Kidney tubule cell (primary cell): Measurements from ENCODE around the gene CLMN.
"Not testable (repeated sequence)": the region's sequence is repeated elsewhere in the genome, so short reads cannot be mapped to it uniquely, and the experiment has no call there.

ENCODE experiments used
- DNase-seq: peaks from one replicate; pipeline ENCODE4 v3.0.0-alpha.2; 2018; ENCODE audit warnings: low spot score

Gene CLMN

DNA sequence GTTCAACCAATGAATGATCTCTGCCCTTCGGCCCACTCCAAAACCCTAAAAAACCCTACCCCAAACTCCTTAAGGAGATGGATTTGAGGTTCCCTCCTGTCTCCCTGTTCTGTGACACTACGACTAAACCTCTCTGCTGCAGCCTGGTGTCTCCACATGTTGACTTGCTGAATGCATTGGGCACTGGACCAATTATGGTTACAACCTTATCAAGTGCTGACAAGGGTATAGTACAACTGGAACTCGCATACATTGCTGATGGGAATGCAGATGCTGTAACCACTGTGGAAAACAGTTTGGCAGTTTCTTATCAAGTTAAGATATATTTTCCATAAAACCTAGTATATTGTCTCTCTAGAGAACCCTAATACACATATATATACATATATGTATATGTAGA, 156.0 kb downstream of the CLMN start:
- DNase-seq: no peak

DNA sequence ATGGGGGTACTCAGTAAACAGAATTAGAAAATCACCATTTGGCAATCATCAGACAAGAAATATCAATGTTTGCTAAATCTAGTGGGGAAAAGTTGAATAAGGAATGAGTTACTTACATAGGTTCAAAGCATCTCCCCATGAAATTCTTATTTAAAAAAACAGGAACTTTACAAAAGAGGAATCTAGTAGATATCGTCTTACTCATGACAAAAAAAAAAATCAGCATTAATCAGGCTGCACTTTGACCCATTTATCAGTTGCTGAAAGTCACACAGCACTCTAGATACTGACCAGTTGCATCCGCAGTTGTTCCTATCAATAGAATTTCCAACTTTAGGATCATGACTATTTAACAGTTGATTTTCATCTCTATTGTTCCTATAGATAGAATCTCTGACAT, 156.6 kb downstream of the CLMN start:
- DNase-seq: no peak

DNA sequence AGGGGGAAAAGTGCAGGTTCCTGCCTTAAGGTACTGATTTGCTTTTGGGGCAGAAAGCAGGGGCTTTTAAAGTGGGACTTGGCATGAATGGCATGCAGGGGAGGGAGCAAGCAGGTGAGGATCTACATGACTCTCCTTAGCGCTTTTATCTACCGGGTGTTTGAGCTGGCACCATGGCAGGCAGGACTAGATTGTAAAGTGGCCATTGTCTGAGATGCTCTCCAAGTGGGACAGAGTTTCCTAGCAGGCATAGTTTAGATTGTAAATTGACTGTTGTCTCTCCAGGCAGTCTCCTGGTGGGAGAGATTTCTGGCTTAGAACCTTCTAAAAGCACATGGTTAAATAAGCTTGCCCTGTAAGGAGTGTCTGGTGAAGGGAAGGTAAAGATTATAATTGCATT, 157.1 kb downstream of the CLMN start:
- DNase-seq: no peak

DNA sequence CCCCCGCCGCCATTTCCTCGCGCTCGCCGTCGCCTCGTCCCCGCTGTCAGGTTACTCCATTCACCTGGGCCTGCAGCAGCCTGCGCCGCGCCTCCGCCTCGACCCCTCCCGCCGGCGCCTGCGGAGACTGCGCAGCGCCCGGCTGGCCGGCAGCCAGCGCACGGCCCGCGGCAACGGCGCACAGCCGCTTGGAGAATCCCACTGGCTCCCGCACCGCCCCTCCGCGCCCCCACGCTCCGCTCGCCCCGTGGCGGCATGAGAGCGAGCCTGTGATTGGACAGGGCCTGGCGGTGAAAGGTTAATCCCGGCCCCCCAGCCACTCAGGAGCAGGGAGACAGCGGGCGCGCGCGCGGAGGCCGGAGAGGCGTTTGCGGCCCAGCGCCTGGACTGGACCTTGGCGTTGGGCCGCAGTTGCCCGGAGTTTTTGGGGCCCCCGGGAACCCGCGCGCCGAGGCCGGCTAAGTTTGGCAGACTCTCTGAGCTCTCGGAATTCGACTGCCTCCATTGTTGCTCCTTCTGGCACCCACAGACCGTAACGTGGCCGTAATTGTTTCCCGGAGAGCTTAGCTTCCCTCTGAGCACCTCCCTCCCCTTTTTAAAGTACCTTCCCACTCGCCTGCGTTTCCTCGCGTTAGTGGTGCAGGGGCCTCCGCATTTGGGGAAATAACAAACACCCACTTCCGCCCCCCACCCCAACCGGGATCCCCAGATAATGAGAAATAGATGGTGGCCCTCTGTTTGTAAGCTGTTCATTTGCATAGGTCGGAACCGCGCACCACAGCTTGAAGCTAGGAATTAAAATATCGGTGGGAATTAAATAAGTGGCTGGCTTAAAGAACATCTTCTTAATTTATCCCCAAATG, 162.2 kb downstream of the CLMN start, which contains the start of gene DICER1:
DICER1 (minus strand) TSS at position 203 of the 863 bp plus-strand sequence. CDS start 24,071 bp downstream, outside the sequence.
- peak; percentile 95 for DNase-seq

DNA sequence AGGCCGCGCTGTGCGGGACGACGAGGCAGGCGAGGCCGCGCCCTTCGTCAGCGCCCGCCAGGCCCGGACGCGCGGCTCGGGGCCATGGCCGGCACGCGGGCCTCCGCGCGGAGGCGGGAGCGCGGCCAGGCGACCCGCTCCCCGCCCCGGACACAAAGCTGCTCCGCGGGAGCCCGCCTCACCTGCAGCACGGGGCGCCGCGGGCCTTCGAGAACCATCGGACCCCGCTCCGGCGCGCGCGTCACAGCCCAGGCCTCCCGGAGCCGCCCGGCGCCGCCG, 162.7 kb downstream of the CLMN start:
- DNase-seq: no peak

DNA sequence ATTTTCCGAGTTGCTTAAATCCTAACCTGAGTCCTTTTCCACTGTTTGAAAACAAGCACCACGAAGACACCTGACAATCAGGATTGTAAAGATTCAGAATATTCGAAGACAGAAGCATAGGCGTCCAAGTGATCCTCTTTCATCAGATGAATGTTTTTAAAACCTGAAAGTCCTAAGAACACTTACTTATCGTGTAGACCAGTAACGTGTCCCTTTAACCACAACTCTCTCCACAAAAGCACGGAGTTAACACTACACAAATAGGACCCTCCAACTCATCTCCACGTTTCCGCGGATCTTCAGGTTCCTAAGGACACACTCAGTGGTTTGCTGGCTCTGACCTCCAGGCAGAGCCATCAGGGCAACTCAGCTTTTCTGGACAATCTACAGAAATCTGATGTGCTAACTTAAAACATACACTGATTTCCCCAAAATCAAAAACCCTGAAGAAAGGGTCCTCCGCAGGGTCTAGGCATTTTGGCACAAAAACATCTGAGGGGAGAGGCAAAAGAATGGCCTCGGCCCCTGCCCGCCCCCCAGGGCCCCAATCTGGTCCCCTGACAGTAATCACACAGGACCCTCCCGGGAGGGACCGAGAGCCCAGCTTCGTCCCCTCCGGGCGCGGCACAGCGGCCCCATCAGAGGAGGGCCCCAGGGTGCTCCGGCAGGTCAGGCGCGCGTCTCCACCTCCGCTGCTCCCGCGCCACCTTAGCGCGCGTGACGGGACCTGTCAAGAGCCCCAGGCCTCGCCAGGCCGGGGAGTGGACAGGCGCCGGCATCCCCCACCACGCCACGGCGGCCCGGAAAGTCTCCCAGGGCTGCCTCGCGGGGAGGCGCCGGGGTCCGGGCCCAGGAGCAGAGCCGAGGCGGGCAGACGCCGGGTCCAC, 163.3 kb downstream of the CLMN start:
- DNase-seq: peak; percentile 41

DNA sequence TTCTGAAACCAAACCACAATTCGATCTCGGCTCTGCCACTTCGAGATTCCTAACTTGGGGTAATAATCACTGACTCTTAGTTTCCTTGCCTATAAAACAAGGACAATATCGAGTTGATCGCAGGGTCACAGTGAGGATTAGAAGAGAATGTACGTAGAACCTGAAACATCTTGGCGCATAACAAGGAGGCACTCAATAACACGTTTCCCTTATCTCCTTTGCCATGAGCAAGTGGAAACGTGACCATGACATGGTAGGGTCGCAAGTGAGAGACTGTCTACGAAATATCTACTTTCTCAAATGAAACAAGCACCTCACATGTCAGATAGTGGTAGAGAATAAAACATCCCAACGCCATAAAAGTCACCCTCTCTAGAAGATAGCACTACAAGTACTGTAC, 164.7 kb downstream of the CLMN start:
- no peak for DNase-seq

DNA sequence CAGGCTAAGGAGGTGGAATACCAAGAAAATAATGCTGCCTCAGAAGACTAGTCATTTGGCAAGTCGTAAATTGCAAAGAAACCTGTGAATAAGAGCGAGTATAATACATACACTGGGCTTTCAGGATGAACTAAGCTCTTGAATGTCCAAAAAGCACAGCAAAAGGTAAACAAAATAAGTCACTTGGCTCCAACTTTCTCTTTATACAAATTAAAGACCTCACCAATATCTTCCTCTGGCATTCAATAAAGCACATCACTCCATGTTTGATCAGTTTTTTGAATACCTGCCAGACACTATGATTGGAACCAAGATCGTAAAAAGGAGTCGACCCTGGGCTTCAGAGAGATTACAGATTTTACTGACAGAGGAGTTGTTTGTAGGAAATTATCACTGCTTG, 165.8 kb downstream of the CLMN start:
- no peak for DNase-seq

DNA sequence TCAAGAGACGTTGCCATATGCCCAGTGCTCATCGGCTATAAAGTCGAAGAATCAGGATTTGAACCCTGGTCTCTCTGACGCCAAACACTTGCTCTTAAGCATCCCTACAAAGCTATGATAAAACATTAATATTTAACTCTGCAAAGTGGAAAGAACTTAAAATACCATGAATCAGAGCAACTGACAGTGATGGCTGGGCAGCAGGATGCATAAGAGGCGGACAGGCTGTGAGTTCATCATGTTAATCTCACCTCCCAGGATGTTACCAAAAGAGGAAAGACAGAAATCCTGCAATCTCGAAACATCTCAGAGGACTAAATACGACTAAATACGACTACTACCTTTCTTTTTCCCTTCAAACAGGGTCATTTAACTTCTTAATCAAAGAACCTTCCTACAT, 168.1 kb downstream of the CLMN start:
- DNase-seq: peak; percentile 79

DNA sequence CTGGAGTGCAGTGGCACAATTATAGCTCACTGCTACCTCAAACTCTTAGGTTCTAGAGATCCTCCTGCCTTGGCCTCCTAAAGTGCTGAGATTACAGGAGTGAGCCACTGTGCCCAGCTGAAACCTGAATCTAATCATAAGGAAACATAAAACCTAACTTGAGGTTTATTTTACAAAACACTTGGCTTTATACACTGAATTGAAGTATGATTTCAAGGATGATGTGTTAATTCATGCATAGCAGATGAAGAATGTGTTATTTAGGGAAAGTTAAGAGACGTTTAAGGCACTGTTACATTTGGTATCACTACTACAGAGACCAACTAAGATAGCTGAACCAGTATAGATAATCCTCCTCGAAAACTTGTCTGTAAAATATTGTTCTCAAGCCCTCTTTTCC, 168.8 kb downstream of the CLMN start:
- DNase-seq: no peak

DNA sequence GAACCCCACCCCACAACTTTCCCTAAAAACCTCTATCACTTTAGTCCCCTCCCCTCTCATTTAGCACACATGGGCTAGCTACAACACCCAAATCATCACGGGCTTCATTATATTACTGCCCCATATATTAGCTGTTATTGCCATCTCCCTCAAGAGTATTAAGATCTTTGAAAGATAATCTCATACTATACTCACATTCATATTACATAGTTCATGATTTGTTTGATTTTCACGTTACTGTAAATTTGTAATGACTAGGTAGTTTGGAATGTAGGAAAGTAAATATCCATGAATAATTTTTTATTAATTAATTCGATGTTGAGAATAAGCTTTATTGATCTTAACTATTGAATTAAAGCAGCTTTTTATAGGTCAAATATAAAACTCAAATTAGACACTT, 170.3 kb downstream of the CLMN start:
- no peak for DNase-seq

DNA sequence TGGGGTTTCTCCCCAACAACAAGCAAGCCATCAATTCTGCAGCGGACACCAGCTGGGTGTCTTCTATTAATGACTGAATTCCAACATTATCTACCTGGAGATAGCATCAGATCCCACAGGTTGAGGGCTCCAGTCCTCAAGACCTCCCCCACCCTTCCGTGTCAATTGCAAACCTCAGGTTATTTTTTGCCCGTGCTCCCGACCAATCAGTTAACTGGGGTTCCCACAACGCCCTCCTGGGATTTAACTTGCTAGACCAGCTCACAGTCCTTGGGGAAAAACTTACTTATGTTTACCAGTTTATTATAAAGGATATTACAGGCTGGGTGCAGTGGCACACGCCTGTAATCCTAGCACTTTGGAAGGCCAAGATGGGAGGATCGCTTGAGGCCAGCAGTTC, 172.1 kb downstream of the CLMN start:
- no peak for DNase-seq

DNA sequence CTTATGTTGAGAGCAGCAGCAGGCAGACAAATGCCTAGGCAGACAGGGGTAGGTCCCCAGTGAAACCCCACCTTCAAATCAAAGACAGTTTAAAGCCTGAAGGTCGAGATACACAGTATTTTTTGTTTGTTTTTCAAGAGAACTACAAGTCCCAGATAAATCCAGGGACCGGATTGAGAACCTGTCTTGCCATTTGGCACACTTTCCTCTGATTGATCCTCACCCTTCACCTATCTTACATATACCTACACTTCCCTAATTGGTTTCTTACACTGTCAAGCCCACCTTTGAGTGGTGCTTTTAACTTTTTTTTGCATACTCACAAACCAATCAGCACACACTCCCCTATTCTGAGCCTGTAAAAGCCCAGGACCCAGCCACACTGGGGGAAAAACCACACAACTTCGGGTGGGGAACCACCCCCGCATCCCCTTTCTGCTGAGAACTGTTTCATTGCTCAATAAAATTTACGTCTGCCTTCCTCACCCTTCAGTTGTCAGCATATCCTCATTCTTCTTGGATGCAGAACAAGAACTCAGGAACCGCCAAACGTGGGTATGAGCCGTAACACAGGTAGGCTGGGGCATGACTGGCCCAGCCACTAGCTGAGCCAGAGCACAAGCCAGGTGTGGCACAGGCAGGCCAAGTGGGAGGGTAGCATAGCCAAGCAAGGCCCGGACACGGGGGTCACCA, 173.5 kb downstream of the CLMN start:
- DNase-seq: peak; percentile 53

DNA sequence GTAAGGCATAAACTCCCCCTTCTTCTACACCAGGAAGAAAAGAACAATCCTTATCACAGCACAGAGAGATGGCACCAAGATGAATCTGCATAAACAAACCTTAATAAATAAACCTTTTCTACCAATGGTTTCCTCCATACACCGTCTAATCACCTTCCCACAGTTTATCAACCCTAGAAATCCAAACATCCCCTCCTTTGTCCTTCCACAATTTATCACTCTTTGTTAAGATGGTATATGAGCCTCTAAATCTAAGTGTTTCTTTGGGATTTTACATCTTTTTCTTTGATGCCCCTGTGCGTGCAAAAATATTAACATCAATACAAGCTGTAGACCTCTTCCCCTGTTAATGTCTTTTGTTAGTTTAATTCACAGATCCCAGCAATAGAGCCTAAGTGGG, 174.9 kb downstream of the CLMN start:
- no peak for DNase-seq

DNA sequence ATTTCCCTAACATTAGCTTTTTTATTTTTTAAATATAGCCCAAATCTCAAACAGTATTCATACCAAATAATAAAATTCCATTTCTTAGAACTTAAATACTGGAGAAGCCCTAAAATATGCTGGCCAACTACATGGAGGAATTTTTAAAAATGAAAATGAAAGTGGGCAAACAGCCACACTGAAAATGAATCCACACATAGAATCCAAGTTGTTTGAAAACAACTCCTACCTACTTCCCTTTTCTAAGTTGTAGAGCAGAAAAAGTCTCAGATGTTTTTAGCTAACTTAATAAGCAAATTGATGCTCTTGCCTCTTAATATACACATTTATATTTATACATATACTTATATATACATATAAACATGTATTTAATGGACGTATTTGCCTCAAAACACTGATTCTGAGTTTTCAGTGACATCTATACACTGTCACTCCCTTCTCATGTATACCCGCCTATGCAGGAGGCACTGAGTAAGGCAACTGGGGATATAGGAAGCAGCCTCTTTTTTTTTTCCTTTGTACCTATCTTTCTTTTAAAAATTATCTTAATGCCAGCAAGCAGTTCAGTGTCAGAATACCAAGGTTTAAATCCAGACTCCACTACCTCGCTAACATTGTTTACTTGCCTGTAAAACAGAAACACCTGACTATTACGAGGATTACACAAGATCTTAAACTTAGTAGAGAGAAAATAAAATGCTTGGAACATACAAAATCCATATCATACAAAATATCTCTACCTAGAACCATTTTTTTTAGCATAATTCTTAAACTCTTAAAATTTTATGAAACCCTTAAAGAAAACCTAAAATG, 175.7 kb downstream of the CLMN start:
- DNase-seq: no peak

DNA sequence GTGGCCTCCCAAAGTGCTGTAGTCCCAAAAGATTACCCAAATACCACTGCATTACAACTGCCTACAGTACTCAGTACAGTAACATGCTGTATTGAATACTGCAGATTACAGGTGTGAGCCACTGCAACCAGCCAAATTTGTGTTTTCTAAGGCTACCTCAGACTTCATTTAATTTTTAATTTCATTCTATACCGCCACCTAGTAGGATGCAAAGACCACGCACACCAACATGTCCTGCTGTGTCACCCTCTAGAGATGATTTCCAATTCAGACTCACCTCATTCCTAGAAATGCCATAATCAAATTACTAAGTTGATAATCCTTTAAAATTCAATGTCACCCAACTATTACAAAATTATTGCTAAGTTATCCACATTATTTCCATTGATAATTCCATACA, 177.5 kb downstream of the CLMN start:
- no peak for DNase-seq

DNA sequence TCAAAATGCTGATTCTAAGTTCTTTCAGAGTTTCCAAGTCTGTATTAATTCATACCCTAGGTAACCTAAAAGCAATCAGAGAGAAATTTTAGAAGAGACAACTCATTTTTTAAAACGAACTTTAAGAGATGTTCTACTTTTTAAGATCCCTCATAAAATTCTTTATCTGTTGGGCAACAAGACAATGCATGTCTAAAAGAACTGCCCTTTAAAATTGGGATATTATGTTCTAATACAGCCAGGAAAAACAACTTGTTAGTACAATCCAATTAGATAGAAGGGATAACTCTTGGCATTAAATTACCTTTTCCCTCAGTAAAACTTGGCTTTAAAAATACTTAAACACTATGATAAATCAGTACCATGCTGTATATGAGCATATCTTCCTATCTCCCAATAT, 178.0 kb downstream of the CLMN start:
- no peak for DNase-seq

DNA sequence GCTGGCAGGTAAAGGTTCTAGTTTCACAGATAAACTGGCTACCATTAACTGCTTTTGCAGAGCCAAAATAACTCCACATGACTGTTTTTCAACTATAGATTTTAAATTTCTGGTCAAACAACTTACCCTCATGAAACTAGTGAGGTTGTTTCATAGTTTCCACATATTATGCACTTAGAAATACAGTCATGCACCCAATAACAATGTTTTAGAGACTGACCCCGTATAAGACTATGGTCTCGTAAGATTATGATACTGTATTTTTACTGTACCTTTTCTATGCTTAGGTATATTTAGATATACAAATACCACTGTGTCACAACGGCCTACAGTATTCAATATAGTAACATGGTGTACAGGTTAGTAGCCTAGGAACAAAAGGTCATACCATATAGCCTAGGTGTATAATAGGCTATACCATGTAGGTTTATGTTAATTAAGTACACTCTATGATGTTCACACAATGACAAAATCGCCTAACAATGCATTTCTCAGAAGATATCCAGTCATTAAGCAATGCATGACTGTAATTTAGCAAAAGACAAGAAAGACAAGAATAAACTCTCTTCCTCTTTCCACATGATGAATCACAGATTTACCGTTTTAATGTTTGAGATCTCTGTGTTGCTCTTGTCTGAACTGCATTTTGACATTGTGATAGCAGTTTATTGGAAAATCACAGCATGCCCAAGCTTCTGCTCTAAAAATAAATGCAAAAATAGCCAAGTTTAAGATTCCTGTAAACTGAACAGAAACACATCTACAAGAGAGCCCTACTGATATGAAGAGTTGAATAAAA, 179.4 kb downstream of the CLMN start:
- peak; percentile 39 for DNase-seq

DNA sequence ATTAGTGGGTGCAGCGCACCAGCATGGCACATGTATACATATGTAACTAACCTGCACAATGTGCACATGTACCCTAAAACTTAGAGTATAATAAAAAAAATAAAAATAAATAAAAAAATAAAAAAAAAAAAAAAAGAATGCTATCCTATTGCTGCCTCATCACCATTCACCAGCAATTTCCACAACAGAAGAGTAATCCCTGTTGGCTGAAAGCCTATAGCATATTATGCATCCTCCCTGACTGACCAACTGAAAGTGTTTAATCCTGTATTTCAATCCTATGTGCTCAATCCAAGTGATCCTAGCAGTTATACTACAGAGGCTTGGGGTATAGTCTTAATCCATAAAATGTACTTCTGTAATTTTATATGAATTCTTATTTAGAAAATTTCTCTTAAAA, 180.8 kb downstream of the CLMN start:
- no peak for DNase-seq

DNA sequence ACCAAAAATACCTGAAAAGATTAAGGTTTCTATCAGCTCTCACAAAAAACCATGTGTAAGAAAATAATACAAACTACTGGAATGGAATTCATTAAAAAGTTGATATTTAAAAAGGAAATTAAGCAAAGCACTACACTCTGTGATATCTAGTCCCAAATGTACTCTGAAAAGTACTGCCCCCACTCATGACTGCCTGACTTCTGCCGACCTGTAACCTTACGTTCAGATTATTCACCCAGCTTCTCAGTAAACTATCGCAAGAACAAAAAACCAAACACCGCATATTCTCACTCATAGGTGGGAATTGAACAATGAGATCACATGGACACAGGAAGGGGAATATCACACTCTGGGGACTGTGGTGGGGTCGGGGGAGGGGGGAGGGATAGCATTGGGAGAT, 181.3 kb downstream of the CLMN start:
- not testable (repeated sequence) for DNase-seq

DNA sequence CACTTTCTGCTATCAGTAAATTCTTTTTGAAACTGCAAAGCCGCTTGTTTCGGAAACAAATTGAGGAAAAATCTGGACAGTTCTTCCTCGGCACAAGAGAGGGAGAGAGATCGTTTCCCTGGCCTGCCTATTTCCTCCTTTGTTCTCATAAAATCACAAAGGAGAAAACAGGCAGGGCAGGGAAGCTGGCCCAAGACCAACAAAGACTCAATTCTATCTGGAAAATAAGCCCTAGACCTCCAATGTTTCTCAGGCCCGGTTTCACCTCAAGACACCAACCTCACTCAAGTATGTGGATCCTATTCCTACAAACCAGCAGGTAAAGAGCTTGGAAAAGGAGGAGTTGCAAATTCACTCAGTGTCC, 181.9 kb downstream of the CLMN start:
- no peak for DNase-seq
